Breast epithelium (tissue), 4 donors: ENCODE measurements around the gene MAP7D3. TPM values are rescaled to one million over a fixed set of nuclear protein-coding genes. Genes with fewer than 3 reads are reported as not detected.

ENCODE experiments used
- DNase-seq, 2 donors: peaks; one replicate each; pipeline ENCODE4 v3.0.0-alpha.2; 2019; ENCODE audit warnings: low spot score in 2 of 2
- H3K27ac ChIP-seq, 2 donors: fragments of 200-600 bp; sonication (generic) in 1 of 2; one replicate each; pipeline ENCODE4 v1.5.1; 2016 to 2019; ENCODE audit warnings: mild to moderate bottlenecking in 1 of 2
- H3K27me3 ChIP-seq, 2 donors: fragments of 200-600 bp; sonication (generic) in 1 of 2; one replicate each; pipeline versions ENCODE4 v1.5.1 to v1.6.0; 2017 to 2019; ENCODE audit warnings: control low read depth in 1 of 2, mild to moderate bottlenecking in 1 of 2
- H3K36me3 ChIP-seq: fragments of 200-600 bp; one replicate; pipeline ENCODE4 v1.5.1; 2019
- H3K4me1 ChIP-seq, 2 donors: fragments of 200-600 bp; sonication (generic); one replicate each; pipeline ENCODE4 v1.5.1; 2016 to 2019; ENCODE audit warnings: control low read depth in 1 of 2
- H3K4me3 ChIP-seq, 3 donors: fragments of 200-600 bp; sonication (generic); 1 replicate in 2 of 3; 2 replicates in 1 of 3; pipeline ENCODE4 v1.5.1; 2016 to 2019; ENCODE audit warnings: mild to moderate bottlenecking in 3 of 3, moderate library complexity in 2 of 3
- H3K9me3 ChIP-seq, 2 donors: fragments of 200-600 bp; sonication (generic) in 1 of 2; one replicate each; pipeline ENCODE4 v1.5.1; 2016 to 2019; ENCODE audit warnings: control low read depth in 1 of 2
- CTCF ChIP-seq, 3 donors: fragments of 450-650 bp; IDR thresholded peaks; one replicate each; pipeline ENCODE4 v1.5.1; 2016 to 2017; ENCODE audit warnings: antibody characterized with exemption in 3 of 3, mild to moderate bottlenecking in 3 of 3, moderate library complexity in 3 of 3
- POLR2A ChIP-seq: fragments of 450-650 bp; IDR thresholded peaks from one replicate; pipeline ENCODE4 v1.6.1; 2016; ENCODE audit warnings: antibody characterized with exemption, mild to moderate bottlenecking, moderate library complexity
- POLR2AphosphoS5 ChIP-seq, 3 donors: sonication (generic); formaldehyde crosslinking; IDR thresholded peaks; one replicate each; pipeline ENCODE4 v1.6.1; 2017; ENCODE audit warnings: antibody characterized with exemption in 3 of 3
- intact Hi-C: fragments of 100-400 bp; cut with DNase I; formaldehyde crosslinking; loops from one replicate; pipeline ENCODE4 v1.15.1; 2023; ENCODE audit warnings: low total_unique reads
- total RNA-seq, 3 donors: library from RNA; depleted of rRNA; stranded (reverse); fragments of >200 nt; gene quantifications; one replicate each; pipeline ENCODE4 v1.1.0, GENCODE V29; 2016

MAP7D3 gene
- total RNA-seq, 3 donors from 2014 or later: 10.5 to 48.5 (median 19.3) TPM

GRCh38 chrX:136206916-136207315 lies 44.3 kb downstream of the MAP7D3 start:
- Histone ChIP-seq H3K36me3 (no peaks in the 10 kb centered on the region), H3K9me3 (no peaks in the 10 kb centered on the region), H3K4me3 (peak overlapping the region in 1 of 3 donors; percentile 38), H3K27ac (peak overlapping the region in 1 of 2 donors; percentile 55), H3K4me1 (no peaks in the 10 kb centered on the region), H3K27me3 (peaks cover 0 to 60% of the 10 kb centered on the region in 2 donors)
- intact Hi-C loops: no loop called here
- no peak for DNase-seq
- TF ChIP-seq POLR2A: no peak
- no peak for TF ChIP-seq CTCF (IDR thresholded peaks at IDR 0.05)
- TF ChIP-seq POLR2AphosphoS5 (IDR thresholded peaks at IDR 0.05): no peak

- TF ChIP-seq POLR2A: no peak
- TF ChIP-seq CTCF (IDR thresholded peaks at IDR 0.05): no peak
- TF ChIP-seq POLR2AphosphoS5 (IDR thresholded peaks at IDR 0.05): no peak
- peaks cover 0 to 53% of the 10 kb centered on the region in 2 donors for H3K27me3 ChIP-seq
- no peaks in the 10 kb centered on the region for H3K9me3 ChIP-seq
- peak overlapping the region in 1 of 2 donors; percentile 55 for H3K27ac ChIP-seq
- H3K4me1 ChIP-seq: no peaks in the 10 kb centered on the region
- no peaks in the 10 kb centered on the region for H3K36me3 ChIP-seq
- H3K4me3 ChIP-seq: peak overlapping the region in 1 of 3 donors; percentile 38
- intact Hi-C loops: no loop called here
- no peak for DNase-seq
These were observed 45.3 kb downstream of the MAP7D3 start for GRCh38 chrX:136205882-136206380.

- Histone ChIP-seq H3K4me3 (peak overlapping the region in 1 of 3 donors; percentile 38), H3K27me3 (peaks cover 0 to 51% of the 10 kb centered on the region in 2 donors), H3K4me1 (no peaks in the 10 kb centered on the region), H3K27ac (peak overlapping the region; percentile 46 to 57), H3K9me3 (no peaks in the 10 kb centered on the region), H3K36me3 (no peaks in the 10 kb centered on the region)
- TF ChIP-seq POLR2A: no peak
- TF ChIP-seq POLR2AphosphoS5 (IDR thresholded peaks at IDR 0.05): peak in 2 of 3 donors; percentile 39 to 44
- no peak for TF ChIP-seq CTCF (IDR thresholded peaks at IDR 0.05)
- intact Hi-C loops: no loop called here
- no peak for DNase-seq
These were observed 46.6 kb downstream of the MAP7D3 start for GRCh38 chrX:136204571-136204970.

- no peaks in the 10 kb centered on the region for H3K4me1 ChIP-seq
- H3K27me3 ChIP-seq: peaks cover 0 to 47% of the 10 kb centered on the region in 2 donors
- TF ChIP-seq CTCF (IDR thresholded peaks at IDR 0.05): no peak
- no peak for TF ChIP-seq POLR2AphosphoS5 (IDR thresholded peaks at IDR 0.05)
- TF ChIP-seq POLR2A: no peak
- H3K4me3 ChIP-seq: no peak overlapping the region
- intact Hi-C loops: no loop called here
- no peaks in the 10 kb centered on the region for H3K36me3 ChIP-seq
- H3K9me3 ChIP-seq: no peaks in the 10 kb centered on the region
- no peak for DNase-seq
- H3K27ac ChIP-seq: peak overlapping the region; percentile 46 to 57
These were observed 47.2 kb downstream of the MAP7D3 start for GRCh38 chrX:136203951-136204350.

GRCh38 chrX:136203438-136203837 lies 47.8 kb downstream of the MAP7D3 start:
- Histone ChIP-seq H3K27ac (no peak overlapping the region), H3K4me1 (no peaks in the 10 kb centered on the region), H3K36me3 (no peaks in the 10 kb centered on the region), H3K27me3 (peaks cover 0 to 42% of the 10 kb centered on the region in 2 donors), H3K4me3 (no peak overlapping the region), H3K9me3 (no peaks in the 10 kb centered on the region)
- intact Hi-C loops: no loop called here
- no peak for DNase-seq
- no peak for TF ChIP-seq CTCF (IDR thresholded peaks at IDR 0.05)
- no peak for TF ChIP-seq POLR2A
- TF ChIP-seq POLR2AphosphoS5 (IDR thresholded peaks at IDR 0.05): no peak
